Aortic smooth muscle cell (primary cell): ENCODE results near the gene LCE3A. TPM values are rescaled to one million over a fixed set of nuclear protein-coding genes. Genes with fewer than 3 reads are reported as not detected.

ENCODE experiments used
- total RNA-seq: library from RNA; depleted of rRNA; stranded (reverse); fragments of >200 nt; gene quantifications from 2 replicates; pipeline ENCODE4 v1.2.3, GENCODE V29; 2014

The LCE3A gene
- not detected in 2 replicates for total RNA-seq

GRCh38 chr1:152622803-152623202 is at the start of gene LCE3A:
Gene LCE3A, minus strand, starts transcription at chr1:152623103. Its CDS starts 0 bp downstream, at chr1:152623103.

GRCh38 chr1:152663098-152663497 is 40.2 kb upstream of the LCE3A start, which contains the start of gene LCE2D:
Gene LCE2D, plus strand, starts transcription at chr1:152663380. Its CDS starts 726 bp downstream, at chr1:152664106.

GRCh38 chr1:152613511-152613910 is 9.4 kb downstream of the LCE3A start, which contains the start of gene LCE3B:
Gene LCE3B, plus strand, starts transcription at chr1:152613811. Its CDS starts 0 bp downstream, at chr1:152613811.

GRCh38 chr1:152599934-152600333 is 23.0 kb downstream of the LCE3A start, which contains the start of gene LCE3C:
Gene LCE3C, plus strand, starts transcription at chr1:152600234. Its CDS starts 498 bp downstream, at chr1:152600732.

GRCh38 chr1:152580433-152580832 is 42.5 kb downstream of the LCE3A start, which contains the start of gene LCE3D:
Gene LCE3D, minus strand, starts transcription at chr1:152580516. Its CDS starts 580 bp downstream, at chr1:152579936.

Other genes with a start within 250 kb of the LCE3A start
- not detected in 2 replicates for gene CRNN, start 208.8 kb downstream of the LCE3A start, total RNA-seq
- not detected in 2 replicates for gene LCE5A, start 112.3 kb downstream of the LCE3A start, total RNA-seq
- not detected in 2 replicates for gene CRCT1, start 108.6 kb downstream of the LCE3A start, total RNA-seq
- not detected in 2 replicates for gene LCE3E, start 56.3 kb downstream of the LCE3A start, total RNA-seq
- gene LCE3D, start 42.6 kb downstream of the LCE3A start, total RNA-seq, result not detected in 2 replicates
- not detected in 2 replicates for gene LCE3C, start 22.9 kb downstream of the LCE3A start, total RNA-seq
- not detected in 2 replicates for gene LCE3B, start 9.3 kb downstream of the LCE3A start, total RNA-seq
- not detected in 2 replicates for gene LCE2D, start 40.3 kb upstream of the LCE3A start, total RNA-seq
- not detected in 2 replicates for gene LCE2C, start 52.2 kb upstream of the LCE3A start, total RNA-seq
- not detected in 2 replicates for gene LCE2B, start 63.0 kb upstream of the LCE3A start, total RNA-seq
- gene LCE2A, start 75.2 kb upstream of the LCE3A start, total RNA-seq, result not detected in 2 replicates
- not detected in 2 replicates for gene LCE4A, start 85.1 kb upstream of the LCE3A start, total RNA-seq
- gene KPRP, start 134.9 kb upstream of the LCE3A start, total RNA-seq, result not detected in 2 replicates
- not detected in 2 replicates for gene LCE1F, start 152.0 kb upstream of the LCE3A start, total RNA-seq
- gene LCE1E, start 163.2 kb upstream of the LCE3A start, total RNA-seq, result not detected in 2 replicates
- gene LCE1D, start 173.6 kb upstream of the LCE3A start, total RNA-seq, result not detected in 2 replicates
- not detected in 2 replicates for gene LCE1C, start 183.5 kb upstream of the LCE3A start, total RNA-seq
- gene LCE1B, start 188.9 kb upstream of the LCE3A start, total RNA-seq, result not detected in 2 replicates
- not detected in 2 replicates for gene LCE1A, start 204.4 kb upstream of the LCE3A start, total RNA-seq
- not detected in 2 replicates for gene LCE6A, start 219.8 kb upstream of the LCE3A start, total RNA-seq
- not detected in 2 replicates for gene LCE7A, start 236.9 kb upstream of the LCE3A start, total RNA-seq